HG03460 (cell line): ENCODE results near the gene TNFSF10.

Source experiments
- ATAC-seq: cut with Tn5 transposase; IDR thresholded peaks from one replicate; pipeline ENCODE4 v1.9.1; 2021; ENCODE audit not compliant: unreplicated experiment

TNFSF10 gene

GRCh38 chr3:172461530-172462138 is 61.6 kb downstream of the TNFSF10 start:
- no peak for ATAC-seq

- no peak for ATAC-seq
Observed at GRCh38 chr3:172456404-172456803, 66.8 kb downstream of the TNFSF10 start.
